Stimulated activated CD8-positive, alpha-beta memory T cell treated with anti-CD3 and anti-CD28 coated beads, Interleukin-7, amount 100 ng/mL, for 24 hours (primary cell): Measurements from ENCODE around the gene PCBP2.
A peak's percentile ranks its signal among the peaks of the same experiment; 100 is the strongest.
"Not testable (repeated sequence)": the region's sequence is repeated elsewhere in the genome, so short reads cannot be mapped to it uniquely, and the experiment has no call there.

Experiments used
- DNase-seq: peaks from one replicate; pipeline ENCODE4 v3.0.0-alpha.2; 2020; ENCODE audit warnings: low read depth

The PCBP2 gene

DNA sequence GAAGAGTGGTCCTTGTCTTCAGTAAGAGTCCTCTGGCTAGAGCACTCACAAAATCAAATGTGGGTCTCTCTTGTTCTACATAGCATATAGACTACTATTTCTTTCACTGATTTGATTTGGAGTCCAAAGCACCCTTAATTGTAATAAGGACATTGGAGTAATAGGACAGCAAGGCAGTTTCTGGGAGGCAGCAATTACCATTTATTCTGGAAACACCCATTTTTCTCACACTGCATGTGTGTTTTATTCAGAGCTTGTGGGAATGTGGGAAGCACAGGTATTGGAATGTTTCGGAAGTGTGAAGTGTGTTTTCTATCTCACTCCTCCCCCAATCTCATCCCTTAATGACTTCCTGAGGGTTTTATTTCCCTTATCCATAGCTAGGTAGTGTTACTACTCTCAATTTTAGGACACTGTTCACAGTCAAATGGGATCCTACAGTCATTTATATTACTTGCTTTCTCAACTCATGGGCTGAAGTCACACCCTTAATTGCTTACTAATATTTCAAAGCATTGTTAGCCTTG, 20.2 kb downstream of the PCBP2 start:
- DNase-seq: no peak

DNA sequence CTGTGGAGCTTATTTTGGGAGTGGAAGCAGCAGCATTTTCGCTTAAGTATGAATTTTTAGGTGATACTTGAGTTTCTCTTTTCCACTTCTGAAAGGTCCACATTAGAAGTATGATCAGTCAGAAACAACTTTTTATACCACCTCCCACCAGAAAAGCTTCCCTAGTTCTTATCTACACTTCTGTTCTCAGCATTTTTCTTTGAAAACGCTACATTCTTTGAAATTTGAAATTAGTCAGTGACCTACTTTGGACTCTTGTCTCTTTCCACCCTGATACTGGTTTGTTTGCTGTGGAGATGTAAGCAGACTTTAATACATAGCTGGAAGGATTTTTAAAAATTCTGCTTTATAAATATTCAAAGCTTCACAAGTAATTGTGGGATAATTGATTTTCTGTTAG, 22.2 kb downstream of the PCBP2 start:
- no peak for DNase-seq

DNA sequence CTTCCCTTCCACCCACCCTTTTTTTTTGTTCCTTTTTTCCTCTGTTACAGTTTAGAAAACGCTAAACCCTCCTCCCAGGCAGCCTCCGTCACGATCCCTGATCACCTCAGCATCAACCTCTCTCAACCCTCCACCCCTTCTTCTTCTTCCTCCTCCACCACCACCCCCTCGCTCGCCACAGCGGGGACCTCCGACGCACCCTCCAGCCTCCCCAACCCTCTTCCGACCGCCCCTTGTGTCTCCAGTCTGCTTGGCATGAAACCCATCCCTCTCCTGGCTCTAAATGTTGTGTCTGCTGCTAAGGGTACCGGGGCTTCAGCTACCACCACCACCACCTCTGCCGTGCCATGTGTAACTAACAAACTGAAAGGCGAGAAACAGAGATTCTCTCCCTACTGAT, 22.9 kb downstream of the PCBP2 start:
- no peak for DNase-seq

DNA sequence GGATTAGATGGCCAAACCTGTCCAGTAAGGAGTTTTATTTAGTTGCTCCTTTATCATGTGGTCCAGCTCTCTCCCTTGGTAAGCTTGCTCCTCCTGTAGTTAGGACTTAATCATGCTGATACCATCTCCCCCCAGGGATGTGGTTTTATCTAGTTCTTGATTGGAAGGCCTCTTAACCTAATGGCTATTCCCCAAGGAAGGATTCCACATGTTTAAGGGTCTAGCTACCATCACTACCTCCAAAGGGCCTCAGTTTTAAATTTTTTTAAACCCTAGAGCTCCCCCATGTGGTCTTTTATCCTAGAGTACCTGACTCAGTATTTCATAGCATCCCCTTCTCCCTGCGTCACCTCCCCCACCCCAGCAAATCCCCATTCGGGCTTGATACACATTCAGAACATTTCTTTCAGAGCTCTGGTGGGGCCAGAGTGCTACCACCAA, 24.9 kb downstream of the PCBP2 start:
- DNase-seq: no peak

DNA sequence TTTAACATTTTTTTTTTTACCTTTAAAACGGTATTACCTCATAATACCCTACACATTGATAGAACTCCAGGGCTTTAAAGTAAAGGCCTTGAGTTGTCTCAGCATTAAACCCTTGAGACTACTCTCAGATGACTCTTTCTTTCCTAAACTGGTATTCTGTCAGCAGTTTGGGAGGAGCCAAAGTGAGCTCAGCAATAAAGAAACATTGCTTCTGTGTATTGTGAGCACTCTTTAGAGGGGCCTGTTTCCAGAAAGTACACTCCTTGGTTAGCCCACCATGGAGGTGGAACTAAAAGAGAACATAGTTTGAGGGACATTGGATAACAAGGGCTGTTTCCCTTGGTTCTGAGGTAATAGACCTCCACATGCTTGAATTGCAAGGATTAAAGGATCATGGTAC, 27.0 kb downstream of the PCBP2 start:
- no peak for DNase-seq

DNA sequence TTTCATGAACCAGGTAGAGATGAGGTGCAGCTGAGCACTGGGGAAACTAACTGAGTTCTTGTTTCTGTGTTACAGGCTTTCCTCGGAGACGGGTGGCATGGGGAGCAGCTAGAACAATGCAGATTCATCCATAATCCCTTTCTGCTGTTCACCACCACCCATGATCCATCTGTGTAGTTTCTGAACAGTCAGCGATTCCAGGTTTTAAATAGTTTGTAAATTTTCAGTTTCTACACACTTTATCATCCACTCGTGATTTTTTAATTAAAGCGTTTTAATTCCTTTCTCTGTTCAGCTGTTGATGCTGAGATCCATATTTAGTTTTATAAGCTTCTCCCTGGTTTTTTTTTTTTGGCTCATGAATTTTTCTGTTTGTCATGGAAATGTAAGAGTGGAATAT, 27.4 kb downstream of the PCBP2 start:
- DNase-seq: no peak

DNA sequence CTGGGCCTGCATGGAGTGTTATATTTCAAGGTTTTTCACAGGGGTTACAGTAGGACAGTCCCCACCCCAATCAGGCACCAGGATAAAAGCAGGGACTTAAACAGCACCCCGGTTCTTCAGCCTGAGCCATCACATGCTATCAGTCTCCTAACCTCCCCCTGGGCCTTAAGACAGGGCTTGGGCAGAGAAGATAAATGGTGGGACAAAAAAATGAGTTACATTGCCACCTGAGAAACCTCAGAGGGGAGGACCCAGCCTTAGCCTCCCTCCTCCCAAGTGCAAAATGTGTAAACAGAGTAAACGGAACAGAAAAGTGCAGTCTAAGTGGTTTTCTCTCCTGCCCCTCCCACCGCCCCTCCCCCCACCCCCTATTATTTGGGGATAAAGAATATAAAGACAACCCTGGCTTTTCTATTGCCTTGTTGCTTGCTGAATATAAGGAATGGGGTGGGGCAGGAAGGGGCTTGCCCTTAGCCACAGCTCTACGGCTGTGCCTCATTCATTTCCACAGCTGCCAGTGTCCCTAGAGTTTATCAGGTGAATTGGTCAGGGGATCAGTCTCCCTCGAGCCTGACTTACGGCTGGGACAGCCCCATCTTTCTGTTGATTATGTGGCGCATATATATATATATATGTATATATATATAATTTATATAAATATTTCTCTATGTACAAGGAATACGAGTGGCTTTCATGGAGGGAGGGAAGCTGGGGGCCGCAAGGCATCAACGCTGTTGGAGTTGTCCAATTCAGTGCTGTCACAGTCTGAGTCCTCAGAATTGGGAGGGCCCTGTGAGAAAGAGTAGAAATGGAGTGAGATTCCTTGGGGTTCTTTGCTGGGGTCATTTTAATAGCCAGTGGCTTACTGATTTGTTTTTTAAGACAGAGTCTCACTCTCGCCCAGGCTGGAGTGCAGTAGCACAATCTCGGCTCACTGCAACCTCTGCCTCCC, 28.9 kb downstream of the PCBP2 start:
- DNase-seq: no peak

DNA sequence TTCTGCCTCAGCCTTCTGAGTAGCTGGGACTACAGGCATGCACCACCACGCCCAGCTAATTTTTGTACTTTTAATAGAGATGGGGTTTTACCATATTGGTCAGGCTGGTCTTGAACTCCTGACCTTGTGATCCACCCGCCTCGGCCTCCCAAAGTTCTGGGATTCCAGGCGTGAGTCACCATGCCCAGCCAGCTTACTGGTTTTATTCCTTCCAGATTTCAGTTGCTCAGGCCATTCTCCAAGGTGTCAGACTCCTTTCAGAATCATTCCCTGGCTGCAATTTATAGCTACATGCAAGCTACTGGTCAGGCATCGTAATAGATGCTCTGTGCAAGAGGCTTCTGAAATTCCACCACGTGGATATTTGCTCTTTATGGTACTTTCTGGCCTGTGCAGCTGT, 29.6 kb downstream of the PCBP2 start:
- not testable (repeated sequence) for DNase-seq

DNA sequence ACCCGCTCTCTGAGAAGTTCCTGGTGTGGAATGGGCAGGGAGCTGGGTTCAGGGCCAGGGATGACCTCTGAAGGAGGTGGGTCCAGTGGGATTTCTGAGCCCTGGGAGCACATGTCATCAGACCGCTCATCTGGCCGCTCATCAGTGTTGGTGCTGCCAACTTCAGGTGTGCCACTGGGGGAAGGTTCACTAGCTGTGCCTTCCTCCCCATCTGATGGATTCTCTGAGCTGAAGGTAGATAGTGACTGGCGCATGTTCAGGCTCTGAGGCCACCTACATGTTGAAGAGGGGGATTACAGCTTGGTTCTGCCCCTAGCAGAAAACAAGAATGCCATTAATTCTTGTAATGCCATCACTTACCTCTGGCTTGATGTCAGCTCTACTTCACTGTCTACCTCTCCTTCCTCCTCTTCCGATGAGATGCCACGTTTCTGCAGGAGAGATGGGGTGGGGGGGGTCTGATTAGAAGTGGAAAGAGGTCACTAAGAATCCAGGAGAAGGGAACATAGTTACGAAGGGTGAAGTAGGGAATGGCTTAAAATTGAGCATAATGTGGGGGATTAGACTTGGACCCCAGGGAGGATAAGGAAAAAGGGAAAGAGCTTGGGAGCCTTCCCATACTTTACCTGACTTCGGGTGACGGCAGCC, 30.2 kb downstream of the PCBP2 start:
- no peak for DNase-seq

DNA sequence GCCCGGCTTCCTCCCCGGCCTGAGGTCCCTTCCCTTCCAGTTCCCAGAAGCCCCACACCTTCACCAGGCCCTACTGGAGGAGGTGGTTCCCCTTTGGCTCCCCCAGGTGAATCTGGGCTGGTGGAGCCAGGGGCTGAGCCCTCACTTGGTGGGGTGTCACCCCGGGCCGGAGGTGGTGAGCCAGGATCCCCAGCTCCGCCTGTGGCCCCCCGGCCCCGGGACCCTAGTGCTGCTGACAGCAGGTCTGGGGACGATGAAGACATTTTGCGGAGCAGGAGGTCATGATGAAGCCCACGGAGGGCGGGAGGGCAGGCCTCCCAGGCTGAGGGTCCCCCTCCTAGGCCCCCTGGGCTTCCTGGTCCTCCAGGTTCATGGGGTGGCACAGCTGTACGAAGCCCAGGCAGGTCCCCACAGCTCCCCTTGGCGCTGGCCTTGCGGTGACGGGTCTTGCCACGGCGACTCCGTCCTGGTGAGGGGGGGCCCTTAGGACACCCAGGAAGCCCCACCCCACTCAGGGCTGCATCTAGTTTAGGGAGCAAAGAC, 30.8 kb downstream of the PCBP2 start:
- no peak for DNase-seq

DNA sequence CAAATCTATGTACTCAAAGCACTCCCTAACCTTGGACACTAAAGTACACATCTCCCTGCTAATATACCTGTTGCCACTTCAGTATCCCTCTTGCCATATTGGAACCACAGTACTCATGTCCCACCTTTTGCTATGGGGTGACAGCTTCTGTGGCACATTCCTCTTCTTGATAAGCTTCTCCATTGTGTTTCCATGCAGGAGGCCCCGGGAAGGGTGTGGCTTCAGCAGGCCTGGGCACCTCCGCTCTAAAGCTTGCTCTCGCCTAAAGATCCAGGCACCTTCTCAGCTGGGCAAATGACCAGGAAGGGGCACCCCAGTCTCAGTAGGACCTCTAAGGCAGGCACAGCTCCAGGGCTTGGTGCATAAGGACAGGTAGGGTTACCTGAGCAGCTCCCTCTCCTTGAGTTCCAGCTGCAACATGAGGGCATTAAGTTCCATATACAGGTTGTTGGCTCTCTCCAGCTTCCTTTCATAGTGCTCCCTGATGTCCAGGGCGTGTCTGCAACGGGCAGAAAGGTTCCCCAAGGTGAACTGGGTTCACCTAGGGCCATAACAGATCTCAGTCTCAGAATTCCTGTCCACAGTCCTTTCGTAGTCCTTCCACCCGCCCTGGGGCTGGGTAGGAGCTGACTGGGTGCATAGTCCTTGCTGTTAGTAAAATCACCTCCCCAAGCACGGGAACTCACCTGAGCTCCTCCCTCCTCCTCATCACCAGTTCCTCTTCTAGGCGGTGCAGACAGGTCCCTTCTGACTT, 31.5 kb downstream of the PCBP2 start:
- no peak for DNase-seq

DNA sequence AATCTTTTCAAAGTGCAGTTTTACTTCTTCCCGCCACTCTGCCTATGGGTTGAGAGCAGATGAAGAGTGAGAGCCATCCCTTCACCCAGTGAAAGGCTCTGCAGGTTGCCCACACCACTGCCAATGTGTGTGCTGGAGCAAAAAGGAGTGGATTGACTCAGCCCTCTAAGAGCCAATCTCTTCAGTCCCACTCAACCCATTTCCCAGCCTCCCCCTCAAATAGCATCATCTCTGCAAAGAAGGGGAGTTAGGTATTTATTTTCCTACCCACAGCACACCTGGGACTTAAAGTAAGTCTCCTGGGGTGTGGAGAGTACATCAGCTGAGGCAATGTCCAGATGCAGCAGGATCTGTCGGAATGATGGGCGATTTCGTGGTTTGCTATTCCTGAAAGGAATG, 32.1 kb downstream of the PCBP2 start:
- DNase-seq: no peak

DNA sequence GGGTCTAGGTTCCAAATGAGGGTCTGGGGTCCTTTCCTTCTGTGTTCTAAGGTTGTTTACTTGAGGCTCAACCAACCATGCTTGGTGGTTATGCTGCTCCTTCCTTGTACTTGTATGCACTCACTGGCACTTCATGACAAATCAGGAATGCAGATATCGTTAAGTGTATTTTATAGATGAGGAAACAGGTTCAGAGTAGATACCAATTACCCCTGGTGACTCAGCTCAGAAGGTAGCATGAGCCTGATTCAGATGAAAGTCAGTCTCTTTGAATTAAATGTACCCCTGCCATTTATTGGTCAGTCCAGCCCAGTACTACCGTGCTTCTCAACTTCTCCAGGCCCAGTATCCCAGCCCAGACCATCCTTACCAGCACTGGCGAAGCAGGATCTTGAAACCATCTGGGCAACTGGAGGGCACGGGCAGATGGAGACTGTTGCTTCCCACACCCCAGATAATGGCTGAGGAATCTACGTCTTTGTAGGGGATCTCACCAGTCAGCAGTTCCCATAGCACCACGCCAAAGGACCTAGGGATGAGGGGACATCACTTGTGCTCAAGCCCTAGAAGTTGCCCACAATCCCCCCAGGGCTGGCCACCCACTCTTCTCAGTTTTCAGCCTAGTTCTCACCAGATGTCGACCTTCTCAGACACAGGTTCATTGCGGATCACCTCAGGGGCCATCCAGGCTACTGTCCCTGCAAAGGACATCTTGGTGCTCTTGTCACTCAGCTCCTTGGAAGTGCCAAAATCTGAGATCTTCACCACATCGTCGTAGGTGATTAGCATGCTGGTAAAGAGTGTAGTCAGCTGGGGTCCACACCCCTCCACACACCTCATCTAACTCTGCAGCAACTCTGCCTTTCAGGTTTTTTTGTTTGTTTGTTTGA, 33.0 kb downstream of the PCBP2 start:
- DNase-seq: no peak

DNA sequence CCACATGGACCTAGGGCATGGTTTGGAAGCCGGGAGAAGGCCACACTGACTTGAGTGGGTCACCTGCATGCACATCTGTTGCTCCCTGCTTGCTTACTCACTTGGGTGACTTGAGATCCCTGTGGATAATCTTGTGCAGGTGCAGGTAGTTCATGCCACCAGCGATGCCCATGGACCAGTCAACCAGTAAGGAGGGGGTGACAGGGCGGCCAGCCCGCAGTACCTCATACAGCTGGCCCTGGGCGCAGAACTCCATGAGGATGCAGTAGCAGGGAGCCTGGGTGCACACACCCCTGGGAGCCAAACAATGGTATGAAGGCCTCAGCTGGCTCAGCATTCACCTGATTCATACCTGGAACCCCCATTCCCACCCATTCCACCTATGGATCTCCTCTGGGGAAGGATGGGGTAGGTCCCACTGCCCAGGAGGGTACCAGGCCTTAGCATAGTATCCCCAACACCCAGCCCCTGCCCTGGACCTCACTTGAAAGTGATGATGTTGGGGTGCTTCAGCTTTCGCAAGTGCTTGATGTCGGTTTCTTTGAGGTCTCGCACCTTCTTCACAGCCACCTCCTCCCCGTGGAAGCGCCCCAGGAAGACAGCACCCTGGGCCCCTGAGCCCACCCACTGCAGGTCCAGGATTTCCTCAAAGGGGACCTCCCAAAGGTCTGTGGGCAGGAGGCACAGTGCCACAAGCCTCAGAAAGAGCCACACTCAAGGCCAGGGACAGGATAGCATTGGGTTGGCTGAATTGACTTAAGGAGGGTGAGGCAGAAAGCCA, 34.2 kb downstream of the PCBP2 start:
- DNase-seq: no peak

DNA sequence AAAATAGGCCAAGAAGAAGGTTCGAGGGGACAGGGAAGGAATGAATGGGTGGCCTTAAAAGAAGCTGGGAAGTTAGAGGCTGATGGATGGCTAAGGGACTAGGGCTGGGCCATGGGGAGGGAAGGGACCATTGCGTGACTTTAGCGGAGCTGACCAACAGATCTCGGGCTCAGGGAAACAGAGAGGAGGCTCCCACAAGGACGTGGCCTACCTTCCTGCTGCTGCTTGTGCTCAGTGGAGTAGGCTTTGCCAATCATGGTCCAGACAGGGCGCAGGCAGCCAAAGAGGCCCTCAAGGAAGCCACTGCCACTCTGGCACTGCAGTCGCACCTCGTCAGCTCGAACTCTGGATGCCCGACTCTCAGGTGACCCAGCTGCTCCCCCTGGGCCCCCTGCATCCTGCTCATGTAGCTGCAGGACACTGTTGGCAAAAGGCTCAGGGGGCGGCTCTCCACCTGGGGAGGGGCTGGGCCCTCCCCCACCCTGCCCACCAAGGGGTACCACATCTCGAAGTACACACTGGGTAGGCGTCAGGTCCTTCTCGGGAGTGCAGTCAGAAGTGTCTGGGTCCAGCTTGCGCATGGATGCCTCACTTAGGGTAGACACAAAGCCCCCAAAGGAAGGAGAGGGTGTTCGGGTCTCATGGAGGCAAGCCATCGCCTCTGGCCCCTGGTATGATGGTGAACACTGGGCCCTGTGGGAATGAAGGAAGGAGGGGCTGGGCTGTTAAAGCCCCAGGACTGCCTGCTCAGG, 35.0 kb downstream of the PCBP2 start:
- no peak for DNase-seq

DNA sequence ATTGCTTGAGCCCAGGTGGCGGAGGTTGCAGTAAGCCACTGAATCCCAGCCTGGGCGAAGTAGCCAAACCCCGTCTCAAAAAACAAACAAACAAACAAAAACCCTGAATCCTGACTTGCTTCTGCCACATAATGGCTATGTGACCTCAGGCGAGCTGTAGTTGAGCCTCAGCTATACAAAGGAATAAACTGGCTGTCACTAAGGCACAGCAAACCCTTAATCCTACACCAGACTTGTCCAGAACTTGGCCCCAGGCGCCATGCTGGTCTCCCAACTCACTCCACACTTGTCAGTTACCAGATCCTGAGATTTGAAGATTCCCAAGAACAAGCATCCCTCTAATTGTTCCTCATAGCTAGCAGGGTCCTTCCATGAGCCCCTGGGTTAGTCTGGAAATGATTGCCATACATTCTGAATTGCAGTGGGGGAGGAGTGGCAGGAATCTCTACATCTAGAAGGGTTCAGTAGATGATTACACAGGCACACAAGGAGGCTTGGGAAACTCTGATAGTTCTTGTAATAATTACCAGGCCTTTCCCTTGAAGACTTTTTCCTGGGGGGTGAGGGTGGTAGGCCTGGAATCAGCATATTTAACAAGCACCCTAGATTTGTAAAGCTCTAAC, 37.5 kb downstream of the PCBP2 start:
- DNase-seq: no peak

DNA sequence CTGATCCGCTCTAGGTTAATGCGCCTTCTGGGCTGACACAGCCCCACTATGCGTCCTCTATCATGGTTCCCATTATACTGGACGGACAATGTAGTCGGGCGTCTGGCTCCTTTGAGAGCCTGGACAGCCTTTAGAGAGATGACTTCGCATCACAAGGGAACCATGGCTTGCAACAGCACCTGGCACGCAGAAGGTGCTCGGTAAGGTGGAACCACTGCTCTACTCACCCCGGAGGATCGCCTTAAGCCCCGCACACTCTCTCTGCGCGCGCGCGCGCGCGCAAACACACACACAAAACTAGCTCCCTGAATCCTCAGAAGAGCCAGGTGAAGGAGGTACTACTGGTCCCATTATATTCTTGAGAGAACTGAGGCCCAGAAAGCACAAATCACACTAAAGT, 40.3 kb downstream of the PCBP2 start:
- no peak for DNase-seq

DNA sequence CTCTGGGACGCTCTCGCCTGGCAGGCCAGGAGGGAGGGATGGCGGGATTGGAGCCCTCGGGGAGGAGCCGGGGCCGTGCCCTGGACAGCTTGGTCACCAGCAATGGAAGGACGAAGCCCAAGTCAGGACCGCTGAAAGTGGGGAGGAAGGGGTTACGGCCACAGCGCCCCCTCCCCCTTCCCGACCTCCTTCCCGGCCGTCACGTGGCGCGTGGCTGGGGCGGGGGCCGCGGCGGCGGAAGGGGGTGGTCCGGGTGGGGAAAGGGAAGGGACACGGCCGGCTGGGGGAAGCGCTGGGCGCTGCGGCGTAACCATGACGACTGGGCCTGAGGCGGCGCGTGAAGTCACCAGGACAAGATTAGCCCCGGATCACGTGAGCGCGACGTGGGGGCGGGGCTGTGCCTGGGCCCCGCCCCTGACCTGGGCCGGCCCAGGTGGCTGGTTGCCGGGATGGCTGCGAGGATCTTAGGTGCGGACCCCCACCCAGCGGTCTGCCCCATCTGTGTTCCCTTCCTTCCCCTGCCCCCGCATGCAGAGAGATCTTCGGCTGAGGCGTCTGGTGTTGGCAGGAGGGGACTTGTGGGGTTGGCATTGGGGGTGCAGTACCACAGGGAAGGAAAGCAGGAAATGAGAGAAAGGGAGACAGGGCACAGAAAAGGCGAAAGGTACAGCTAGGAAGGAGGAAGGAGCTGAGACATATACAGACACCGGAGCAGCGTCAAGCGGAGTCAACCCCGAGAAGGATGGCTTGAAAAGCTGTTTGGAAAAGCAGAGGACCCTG, 41.1 kb downstream of the PCBP2 start:
- DNase-seq: peak; percentile 72
